Activated CD4-positive, alpha-beta T cell treated with anti-CD3 and anti-CD28 coated beads, Interleukin-10, Interleukin-2, amounts not matched to agents 100 ng/mL and 50 ng/mL, durations not matched to agents 16 hours and 8 hours (primary cell): ENCODE results near the gene INTS14.
"Not testable (repeated sequence)": the region's sequence is repeated elsewhere in the genome, so short reads cannot be mapped to it uniquely, and the experiment has no call there.

Experiments used
- DNase-seq: peaks from one replicate; pipeline ENCODE4 v3.0.0-alpha.2; 2020

Gene INTS14

DNA sequence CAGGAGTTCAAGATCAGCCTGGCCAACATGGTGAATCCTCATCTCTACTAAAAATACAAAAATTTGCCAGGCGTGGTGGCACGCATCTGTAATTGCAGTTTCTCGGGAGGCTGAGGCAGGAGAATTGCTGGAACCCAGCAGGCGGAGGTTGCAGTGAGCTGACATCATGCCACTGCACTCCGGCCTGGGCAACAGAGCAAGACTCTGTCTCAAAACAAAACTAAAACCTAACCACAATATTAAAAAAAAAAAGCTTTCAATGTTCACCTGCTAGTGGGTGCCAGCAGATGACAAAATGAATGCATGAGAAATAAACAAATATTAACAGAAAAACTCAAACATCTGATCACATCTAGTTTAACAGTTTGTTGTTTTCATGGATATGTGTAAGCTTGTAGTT is 19.8 kb upstream of the INTS14 start:
- peak; percentile 72 for DNase-seq

- no peak for DNase-seq
Measured at GRCh38 chr15:65629548-65629947, 18.6 kb upstream of the INTS14 start.

DNA sequence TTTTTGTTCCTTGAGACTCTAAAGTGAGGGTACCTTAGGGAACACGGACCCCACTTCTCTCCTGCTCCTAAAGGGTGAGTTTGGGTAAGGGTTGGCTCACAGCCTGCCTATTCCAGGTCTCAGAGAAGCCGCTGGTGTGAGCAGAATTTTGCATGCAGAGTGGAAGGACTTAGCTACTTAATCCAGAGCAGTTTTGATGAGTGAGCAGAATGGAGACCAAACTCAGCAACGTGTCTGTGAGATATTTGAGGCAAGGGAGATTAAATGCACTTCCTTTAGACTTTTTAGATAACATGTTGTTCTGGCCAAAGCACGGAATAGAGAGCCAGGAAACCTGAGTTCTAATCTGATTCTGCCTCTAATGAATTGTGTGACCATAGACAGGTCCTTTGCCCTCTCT is 15.9 kb upstream of the INTS14 start:
- DNase-seq = no peak

- DNase-seq = no peak
Measured at GRCh38 chr15:65623103-65623502, 12.2 kb upstream of the INTS14 start.

- no peak for DNase-seq
Measured at GRCh38 chr15:65621638-65622037, 10.7 kb upstream of the INTS14 start, which contains the start of gene SLC24A1. Gene SLC24A1, plus strand, starts transcription at chr15:65621938. Its CDS starts 2,143 bp downstream, at chr15:65624081.

- no peak for DNase-seq
Measured at GRCh38 chr15:65620833-65621232, 9.9 kb upstream of the INTS14 start.

- no peak for DNase-seq
Measured at GRCh38 chr15:65619626-65620290, 8.8 kb upstream of the INTS14 start.

- DNase-seq = no peak
Measured at GRCh38 chr15:65618560-65619109, 7.7 kb upstream of the INTS14 start.

DNA sequence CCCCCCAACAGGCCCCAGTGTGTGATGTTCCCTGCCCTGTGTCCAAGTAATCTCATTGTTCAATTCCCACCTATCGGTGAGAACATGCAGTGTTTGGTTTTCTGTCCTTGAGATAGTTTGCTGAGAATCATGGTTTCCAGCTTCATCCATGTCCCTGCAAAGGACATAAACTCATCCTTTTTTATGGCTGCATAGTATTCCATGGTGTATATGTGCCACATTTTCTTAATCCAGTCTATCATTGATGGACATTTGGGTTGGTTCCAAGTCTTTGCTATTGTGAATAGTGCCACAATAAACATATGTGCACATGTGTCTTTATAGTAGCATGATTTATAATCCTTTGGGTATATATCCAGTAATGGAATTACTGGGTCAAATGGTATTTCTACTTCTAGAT is 5.0 kb upstream of the INTS14 start:
- not testable (repeated sequence) for DNase-seq

GRCh38 chr15:65612949-65613744 is 2.2 kb upstream of the INTS14 start:
- no peak for DNase-seq

GRCh38 chr15:65612616-65612946 is 1.6 kb upstream of the INTS14 start:
- peak; percentile 27 for DNase-seq

- no peak for DNase-seq
Measured at GRCh38 chr15:65611888-65612615, 1.1 kb upstream of the INTS14 start.

GRCh38 chr15:65603559-65603958 is 7.4 kb downstream of the INTS14 start:
- no peak for DNase-seq

- no peak for DNase-seq
Measured at GRCh38 chr15:65603134-65603533, 7.8 kb downstream of the INTS14 start.

DNA sequence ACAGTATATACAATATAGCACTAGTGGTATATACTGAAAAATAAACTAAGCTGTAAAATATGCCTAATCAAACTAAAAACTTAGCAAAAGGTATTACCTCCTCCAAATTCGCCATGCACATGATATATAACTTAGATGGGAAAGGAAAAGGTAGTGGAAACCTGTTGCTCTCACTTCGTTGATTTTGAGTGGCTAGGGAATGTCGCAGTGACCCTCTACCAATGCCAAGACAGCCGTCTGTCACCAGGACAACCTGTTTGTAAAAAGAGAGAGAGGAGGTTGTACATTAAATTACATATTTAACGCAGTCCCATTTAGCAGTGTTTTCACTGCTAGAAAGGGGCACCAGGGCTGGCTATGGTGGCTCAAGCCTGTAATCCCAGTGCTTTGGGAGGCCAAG is 11.3 kb downstream of the INTS14 start:
- no peak for DNase-seq

DNA sequence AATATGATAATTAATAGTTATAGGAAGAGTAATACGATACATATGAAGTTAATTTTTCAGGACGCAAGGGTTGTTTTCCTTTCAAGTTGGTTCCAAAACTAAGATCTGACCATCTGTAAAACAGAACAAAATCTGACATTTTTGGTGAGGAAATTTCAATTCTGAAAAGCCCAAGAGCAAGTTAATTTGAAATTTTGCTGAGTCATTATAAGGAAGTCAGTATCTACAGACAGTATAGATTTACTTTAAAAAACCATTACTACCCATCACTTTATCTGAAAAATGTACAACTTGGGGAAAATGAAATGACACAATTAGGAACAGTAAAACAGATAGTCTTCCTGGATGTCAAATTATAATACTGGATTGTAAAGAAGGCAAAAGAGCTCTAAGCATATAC is 12.5 kb downstream of the INTS14 start:
- DNase-seq = no peak

- DNase-seq = no peak
Measured at GRCh38 chr15:65595960-65596359, 15.0 kb downstream of the INTS14 start.

- DNase-seq = no peak
Measured at GRCh38 chr15:65587094-65587493, 23.8 kb downstream of the INTS14 start.

DNA sequence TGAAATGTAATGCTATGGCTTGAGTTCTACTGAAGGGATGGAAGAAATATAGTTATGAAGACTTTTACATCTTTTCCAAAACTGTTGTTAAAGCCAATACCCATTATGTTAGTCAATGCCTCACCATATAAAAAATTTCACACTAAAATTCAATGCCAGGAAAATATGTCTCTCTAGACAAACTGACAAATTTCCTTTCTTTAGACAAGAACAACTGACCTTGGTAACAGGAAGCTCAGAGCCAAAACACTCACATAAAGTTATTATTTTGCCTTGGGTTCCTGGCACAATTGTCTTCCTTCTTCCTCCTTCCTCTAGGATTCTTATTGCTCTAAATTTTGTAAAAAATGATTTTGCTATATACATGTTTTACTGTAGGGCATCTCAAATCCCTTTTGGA is 26.7 kb downstream of the INTS14 start:
- no peak for DNase-seq

DNA sequence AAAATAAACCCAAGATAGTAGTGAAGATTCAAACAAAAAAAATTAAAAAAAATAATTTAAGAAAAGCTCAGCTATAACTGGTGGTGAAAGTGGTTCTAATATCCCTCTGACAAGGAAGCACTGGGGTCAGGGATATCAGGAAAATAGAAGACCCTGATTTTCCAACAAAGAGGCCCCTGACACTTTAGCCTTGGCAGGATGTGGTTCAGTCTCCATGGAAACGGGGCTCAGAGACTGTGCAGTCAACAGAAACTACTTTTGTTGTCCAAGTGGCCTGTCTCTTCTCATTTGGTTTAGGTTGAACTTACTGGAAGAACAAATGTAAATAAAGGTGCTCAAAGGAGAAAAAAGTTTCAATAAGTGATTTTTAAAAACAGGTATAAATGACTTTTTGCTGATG is 27.2 kb downstream of the INTS14 start:
- DNase-seq = peak; percentile 67

DNA sequence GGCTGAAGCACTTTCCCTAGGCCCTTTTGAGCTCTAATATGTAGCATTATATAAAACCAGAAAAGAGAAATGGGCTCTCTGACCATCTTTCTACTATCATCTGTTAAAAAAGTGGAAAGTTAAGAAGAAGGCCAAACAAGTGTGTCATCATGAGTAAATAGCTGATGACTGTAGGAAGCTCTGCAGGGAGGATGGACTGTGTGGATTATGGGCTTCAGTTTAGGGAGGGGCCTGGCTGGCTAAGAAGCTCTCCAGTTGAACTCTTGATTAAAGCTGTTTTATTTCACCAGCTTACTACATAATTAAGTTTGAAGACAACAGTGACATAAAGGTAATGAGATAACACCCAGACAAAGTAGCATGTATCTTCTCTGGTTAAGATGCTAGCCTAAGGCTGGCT is 30.6 kb downstream of the INTS14 start:
- no peak for DNase-seq

DNA sequence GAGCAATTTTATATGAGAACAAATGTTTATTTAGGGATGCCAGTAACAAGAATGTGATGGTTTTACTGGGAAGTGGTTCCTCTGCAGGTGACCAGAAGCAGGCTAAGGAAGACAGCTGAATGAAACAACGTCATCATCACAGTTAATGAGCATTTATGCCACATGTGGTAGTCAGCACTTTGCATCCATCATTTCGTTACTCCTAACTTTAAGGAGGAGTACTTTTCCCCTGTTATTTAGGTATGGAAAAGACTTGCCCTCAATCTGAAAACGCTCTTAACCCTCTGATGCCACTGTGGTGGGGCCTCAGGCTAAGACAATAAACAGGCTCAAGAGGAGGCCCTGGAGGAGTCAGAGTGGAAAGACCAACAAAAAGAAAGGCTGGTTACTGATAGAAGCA is 31.2 kb downstream of the INTS14 start:
- DNase-seq = no peak

GRCh38 chr15:65578904-65579728 is 31.8 kb downstream of the INTS14 start:
- DNase-seq = no peak
